ENCODE measurements around the gene PTPRM.

The PTPRM gene

DNA sequence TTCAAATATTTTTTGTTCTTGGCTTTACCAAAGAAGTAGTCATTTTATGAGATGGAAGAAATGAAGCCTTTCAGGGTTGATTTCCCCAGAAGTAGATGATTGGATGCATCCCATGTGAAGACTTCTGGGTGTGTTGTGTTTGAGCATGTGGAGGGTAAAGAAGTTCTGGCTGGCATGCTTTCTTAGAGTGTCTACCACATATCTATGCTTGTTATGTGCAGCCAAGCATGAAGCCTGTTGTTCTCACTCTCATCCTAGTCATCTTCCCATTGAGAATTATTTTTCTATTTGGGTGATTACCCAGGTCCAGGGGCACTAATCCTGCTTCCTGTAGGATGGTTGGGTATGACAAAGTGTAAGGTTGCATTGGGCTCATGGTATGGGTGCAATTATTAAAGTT, 472.9 kb downstream of the PTPRM start (continued):
- TF ChIP-seq ZNF624 (tag by site-specific recombination; IDR thresholded peaks at IDR 0.05) (no peak), RBAK (tag by site-specific recombination; IDR thresholded peaks at IDR 0.05) (no peak), HOXD13 (CRISPR knock-in tag; IDR thresholded peaks at IDR 0.05; ENCODE audit: borderline replicate concordance) (no peak), SETDB1 (IDR thresholded peaks at IDR 0.05; ENCODE audit: insufficient read length, low read length) (no peak), ZNF18 (tag by site-specific recombination; IDR thresholded peaks at IDR 0.05) (no peak), ZNF791 (tag by site-specific recombination; IDR thresholded peaks at IDR 0.05) (no peak), ZNF426 (tag by site-specific recombination; IDR thresholded peaks at IDR 0.05) (no peak)

DNA sequence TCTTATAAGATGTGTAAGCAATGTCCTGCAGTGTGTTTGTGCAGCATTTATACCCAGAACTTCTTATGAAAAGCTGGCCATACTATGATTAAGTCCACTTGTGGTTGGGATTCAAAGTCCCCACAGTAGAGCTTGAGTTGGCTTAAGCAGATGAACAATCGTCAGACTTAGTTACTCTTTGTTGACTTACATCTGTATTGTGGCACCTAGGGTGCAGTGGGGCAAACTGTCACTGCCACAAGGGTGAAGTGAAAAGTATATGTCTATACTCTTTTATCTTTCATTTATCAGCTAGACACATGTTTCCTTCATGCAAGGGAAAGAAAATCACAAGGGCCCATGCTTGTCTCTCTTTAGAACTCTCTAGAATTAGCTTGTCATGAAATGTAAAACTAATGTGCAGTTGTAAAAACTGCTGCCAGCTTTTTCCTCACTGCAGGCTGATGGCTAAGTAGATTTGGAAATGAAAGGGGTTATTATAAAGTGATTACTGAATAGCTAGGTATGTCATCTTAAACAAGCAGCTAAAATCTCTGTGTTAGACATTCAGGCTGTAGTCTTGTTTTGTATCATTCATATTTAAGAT, 474.5 kb downstream of the PTPRM start:
- no peaks in the 10 kb centered on the region for H3K36me3 ChIP-seq (ENCODE audit: control insufficient read depth in 2 of 2, insufficient read depth in 1 of 2, low read length in 2 of 2)
- no peaks in the 10 kb centered on the region for H3K9me3 ChIP-seq (ENCODE audit: control insufficient read depth, insufficient read depth, low read depth, low read length)
- TF ChIP-seq ZFP37 (tag by site-specific recombination; IDR thresholded peaks at IDR 0.05) (no peak), ZNF114 (tag by site-specific recombination; IDR thresholded peaks at IDR 0.05) (no peak), ZNF626 (tag by site-specific recombination; IDR thresholded peaks at IDR 0.05) (no peak), ZNF629 (tag by site-specific recombination; IDR thresholded peaks at IDR 0.05) (no peak)
- no peak overlapping the region for H3K27ac ChIP-seq (ENCODE audit: extremely low read depth, low read depth, low read length)
- ChIA-PET POLR2A (no interaction called here), CTCF (interaction anchor here (0.6 kb wide), 1 partner anchor 179 kb away, joined by 3 read pairs; no protein-coding TSS in a partner anchor)
- H3K4me1 ChIP-seq (ENCODE audit: control insufficient read depth, insufficient read depth, low read length) = no peaks in the 10 kb centered on the region
- H3K4me3 ChIP-seq (ENCODE audit: low read depth, low read length) = no peak overlapping the region

DNA sequence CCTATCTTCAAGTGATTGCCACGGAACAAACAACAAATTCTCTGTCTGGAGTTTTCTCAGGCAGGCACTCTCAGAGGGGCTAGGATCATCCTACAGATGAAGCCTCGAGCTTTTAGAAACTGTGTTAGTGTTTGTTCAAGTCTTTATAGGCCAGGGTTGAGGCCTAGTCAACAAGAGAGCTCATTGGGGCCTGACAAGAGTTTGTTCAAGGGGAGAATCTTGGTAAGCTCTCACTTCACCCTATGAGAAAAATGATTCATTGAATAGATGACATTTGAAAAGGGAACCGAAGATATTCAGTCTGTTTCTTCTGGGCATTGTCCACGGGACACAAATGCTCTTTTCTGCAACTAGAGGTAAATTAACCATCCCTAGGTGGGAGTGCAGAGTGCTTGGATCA, 476.9 kb downstream of the PTPRM start:
- POLR2A ChIA-PET = no interaction called here
- H3K27ac ChIP-seq (ENCODE audit: extremely low read depth, low read depth, low read length) = no peak overlapping the region
- H3K4me1 ChIP-seq (ENCODE audit: control insufficient read depth, insufficient read depth, low read length) = no peaks in the 10 kb centered on the region
- CTCF ChIA-PET = interaction anchor here (0.9 kb wide), 1 partner anchor 254 kb away, joined by 3 read pairs; no protein-coding TSS in a partner anchor
- no peak overlapping the region for H3K4me3 ChIP-seq (ENCODE audit: low read depth, low read length)
- H3K9me3 ChIP-seq (ENCODE audit: control insufficient read depth, insufficient read depth, low read depth, low read length) = no peaks in the 10 kb centered on the region
- no peak for TF ChIP-seq FEZF1 (tag by site-specific recombination; IDR thresholded peaks at IDR 0.05)
- no peak for TF ChIP-seq ZNF18 (tag by site-specific recombination; IDR thresholded peaks at IDR 0.05)
- TF ChIP-seq ZNF830 (tag by site-specific recombination; IDR thresholded peaks at IDR 0.05; ENCODE audit: low read depth) = no peak
- no peak for TF ChIP-seq YY2 (tag by site-specific recombination; IDR thresholded peaks at IDR 0.05)
- TF ChIP-seq ZNF558 (tag by site-specific recombination; IDR thresholded peaks at IDR 0.05) = no peak
- TF ChIP-seq ZNF223 (tag by site-specific recombination; IDR thresholded peaks at IDR 0.05) = no peak
- TF ChIP-seq TRIM28 (IDR thresholded peaks at IDR 0.05; ENCODE audit: borderline replicate concordance, low read length) = no peak
- TF ChIP-seq ZNF548 (tag by site-specific recombination; IDR thresholded peaks at IDR 0.05) = no peak
- TF ChIP-seq, protein P1, sequence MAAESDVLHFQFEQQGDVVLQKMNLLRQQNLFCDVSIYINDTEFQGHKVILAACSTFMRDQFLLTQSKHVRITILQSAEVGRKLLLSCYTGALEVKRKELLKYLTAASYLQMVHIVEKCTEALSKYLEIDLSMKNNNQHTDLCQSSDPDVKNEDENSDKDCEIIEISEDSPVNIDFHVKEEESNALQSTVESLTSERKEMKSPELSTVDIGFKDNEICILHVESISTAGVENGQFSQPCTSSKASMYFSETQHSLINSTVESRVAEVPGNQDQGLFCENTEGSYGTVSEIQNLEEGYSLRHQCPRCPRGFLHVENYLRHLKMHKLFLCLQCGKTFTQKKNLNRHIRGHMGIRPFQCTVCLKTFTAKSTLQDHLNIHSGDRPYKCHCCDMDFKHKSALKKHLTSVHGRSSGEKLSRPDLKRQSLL (tag by site-specific recombination; IDR thresholded peaks at IDR 0.05) = no peak
- no peak for TF ChIP-seq ZNF843 (tag by site-specific recombination; IDR thresholded peaks at IDR 0.05)
- no peak for TF ChIP-seq HOXD13 (CRISPR knock-in tag; IDR thresholded peaks at IDR 0.05; ENCODE audit: borderline replicate concordance)
- TF ChIP-seq TCF7L2 (IDR thresholded peaks at IDR 0.05; ENCODE audit: borderline replicate concordance, low read depth, low read length) = no peak
- TF ChIP-seq, protein P2, sequence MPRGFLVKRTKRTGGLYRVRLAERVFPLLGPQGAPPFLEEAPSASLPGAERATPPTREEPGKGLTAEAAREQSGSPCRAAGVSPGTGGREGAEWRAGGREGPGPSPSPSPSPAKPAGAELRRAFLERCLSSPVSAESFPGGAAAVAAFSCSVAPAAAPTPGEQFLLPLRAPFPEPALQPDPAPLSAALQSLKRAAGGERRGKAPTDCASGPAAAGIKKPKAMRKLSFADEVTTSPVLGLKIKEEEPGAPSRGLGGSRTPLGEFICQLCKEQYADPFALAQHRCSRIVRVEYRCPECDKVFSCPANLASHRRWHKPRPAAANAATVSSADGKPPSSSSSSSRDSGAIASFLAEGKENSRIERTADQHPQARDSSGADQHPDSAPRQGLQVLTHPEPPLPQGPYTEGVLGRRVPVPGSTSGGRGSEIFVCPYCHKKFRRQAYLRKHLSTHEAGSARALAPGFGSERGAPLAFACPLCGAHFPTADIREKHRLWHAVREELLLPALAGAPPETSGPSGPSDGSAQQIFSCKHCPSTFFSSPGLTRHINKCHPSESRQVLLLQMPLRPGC (tag by site-specific recombination; IDR thresholded peaks at IDR 0.05) = no peak
- TF ChIP-seq ZNF610 (tag by site-specific recombination; IDR thresholded peaks at IDR 0.05; ENCODE audit: borderline replicate concordance) = no peak
- no peak for TF ChIP-seq ZNF837 (tag by site-specific recombination; IDR thresholded peaks at IDR 0.05)
- TF ChIP-seq, protein P3, sequence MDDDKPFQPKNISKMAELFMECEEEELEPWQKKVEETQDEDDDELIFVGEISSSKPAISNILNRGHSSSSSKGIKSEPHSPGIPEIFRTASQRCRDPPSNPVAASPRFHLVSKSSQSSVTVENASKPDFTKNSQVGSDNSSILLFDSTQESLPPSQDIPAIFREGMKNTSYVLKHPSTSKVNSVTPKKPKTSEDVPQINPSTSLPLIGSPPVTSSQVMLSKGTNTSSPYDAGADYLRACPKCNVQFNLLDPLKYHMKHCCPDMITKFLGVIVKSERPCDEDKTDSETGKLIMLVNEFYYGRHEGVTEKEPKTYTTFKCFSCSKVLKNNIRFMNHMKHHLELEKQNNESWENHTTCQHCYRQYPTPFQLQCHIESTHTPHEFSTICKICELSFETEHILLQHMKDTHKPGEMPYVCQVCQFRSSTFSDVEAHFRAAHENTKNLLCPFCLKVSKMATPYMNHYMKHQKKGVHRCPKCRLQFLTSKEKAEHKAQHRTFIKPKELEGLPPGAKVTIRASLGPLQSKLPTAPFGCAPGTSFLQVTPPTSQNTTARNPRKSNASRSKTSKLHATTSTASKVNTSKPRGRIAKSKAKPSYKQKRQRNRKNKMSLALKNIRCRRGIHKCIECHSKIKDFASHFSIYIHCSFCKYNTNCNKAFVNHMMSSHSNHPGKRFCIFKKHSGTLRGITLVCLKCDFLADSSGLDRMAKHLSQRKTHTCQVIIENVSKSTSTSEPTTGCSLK (tag by site-specific recombination; IDR thresholded peaks at IDR 0.05) = no peak
- H3K36me3 ChIP-seq (ENCODE audit: control insufficient read depth in 2 of 2, insufficient read depth in 1 of 2, low read length in 2 of 2) = no peaks in the 10 kb centered on the region

Data from HEK293 (cell line).